Right lobe of liver (tissue), 6 donors: Measurements from ENCODE around the gene DRGX. TPM values are rescaled to one million over a fixed set of nuclear protein-coding genes. Genes with fewer than 3 reads are reported as not detected.

ENCODE experiments used
- ATAC-seq, 4 donors: fragments of 200-7000 bp; cut with Tn5 transposase; one replicate each; pipeline ENCODE4 v1.9.1; 2020; ENCODE audit warnings: mild to moderate bottlenecking in 4 of 4, moderate library complexity in 4 of 4
- DNase-seq, 3 donors: peaks; one replicate each; pipeline ENCODE4 v3.0.0-alpha.2; 2020
- H3K27ac ChIP-seq, 3 donors: fragments of 200-600 bp; one replicate each; pipeline ENCODE4 v1.8.0; 2022
- H3K27me3 ChIP-seq, 2 donors: fragments of 200-600 bp; one replicate each; pipeline ENCODE4 v1.8.0; 2022
- H3K36me3 ChIP-seq, 4 donors: fragments of 200-600 bp; sonication (generic) in 1 of 4; one replicate each; pipeline versions ENCODE4 v1.5.1 to v1.8.0; 2017 to 2022; ENCODE audit warnings: control low read depth in 1 of 4
- H3K4me1 ChIP-seq, 4 donors: fragments of 200-600 bp; sonication (generic) in 1 of 4; one replicate each; pipeline versions ENCODE4 v1.5.1 to v1.8.0; 2017 to 2022; ENCODE audit warnings: control low read depth in 1 of 4
- H3K4me3 ChIP-seq, 3 donors: fragments of 200-600 bp; one replicate each; pipeline ENCODE4 v1.8.0; 2022
- H3K9me3 ChIP-seq, 4 donors: fragments of 200-600 bp; sonication (generic) in 1 of 4; one replicate each; pipeline versions ENCODE4 v1.5.1 to v1.8.0; 2017 to 2022; ENCODE audit warnings: control low read depth in 1 of 4
- CTCF ChIP-seq, 4 donors: fragments of 200-600 bp in 3 of 4; fragments of 450-650 bp in 1 of 4; IDR thresholded peaks; one replicate each; pipeline versions ENCODE4 v1.5.1 to v1.8.0; 2016 to 2022; ENCODE audit warnings: antibody characterized with exemption in 4 of 4, mild to moderate bottlenecking in 2 of 4
- POLR2A ChIP-seq: fragments of 450-650 bp; IDR thresholded peaks from one replicate; pipeline ENCODE4 v1.6.1; 2017; ENCODE audit warnings: antibody characterized with exemption, mild to moderate bottlenecking
- WGBS: methylation state at CpG from one replicate; pipeline ENCODE4 v1.1.6; 2018; ENCODE audit warnings: low coverage, low lambda C conversion rate; ENCODE audit not compliant: insufficient coverage; ENCODE audit errors: missing lambda C conversion rate; 5-methylcytosine and 5-hydroxymethylcytosine counted together
- intact Hi-C, 2 donors: fragments of 100-400 bp; cut with DNase I; formaldehyde crosslinking; loops; one replicate each; pipeline versions ENCODE4 v1.11.2 to v1.14.1; 2022
- total RNA-seq, 6 experiments: library from RNA; depleted of rRNA in 2 of 6; stranded (reverse); fragments of >200 nt in 2 of 6; fragmentation: NEBNext Ultra II Directional in 3 of 6; extraction: Animal tissue kit (Norgen Biotek cat#: 25700) in 3 of 6; gene quantifications; one replicate each; pipeline versions ENCODE4 v1.1.0 to v1.2.4, GENCODE V29; 2016 to 2023
- donor health status: DM: no; HTN: yes; CAD: no.
- donor health status: DM: no; HTN: no; CAD: no.
- donor health status: DM: no; HTN: no; CAD: no.
- donor health status: DM: no; HTN: yes; CAD: no.
- donor health status: DM: no; HTN: yes; CAD: no.

Gene DRGX
- total RNA-seq, 6 experiments from 2014 or later = not detected

DNA sequence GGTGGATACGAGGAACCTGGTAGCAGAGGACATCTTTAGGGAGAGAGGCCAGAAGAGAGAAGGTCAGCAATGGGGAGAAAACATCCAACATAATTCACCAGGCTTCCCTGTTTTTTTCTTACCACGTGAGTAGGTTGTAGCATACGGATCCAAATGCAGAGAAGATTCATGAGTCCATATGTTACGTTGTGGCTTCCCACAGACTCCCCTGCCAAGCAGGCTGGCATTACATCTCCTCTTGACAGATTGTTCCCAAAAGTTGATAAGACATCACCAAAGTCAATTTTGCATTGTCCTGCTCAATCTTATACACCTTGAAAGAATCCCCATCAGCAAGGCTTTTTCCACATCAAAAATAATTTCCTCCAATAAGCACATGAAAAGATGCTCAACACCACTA lies 39.7 kb downstream of the DRGX start:
- Histone ChIP-seq H3K36me3 (no peaks in the 10 kb centered on the region), H3K27me3 (no peaks in the 10 kb centered on the region), H3K4me1 (no peaks in the 10 kb centered on the region), H3K27ac (no peak overlapping the region), H3K9me3 (no peaks in the 10 kb centered on the region), H3K4me3 (no peak overlapping the region)
- TF ChIP-seq POLR2A (no peak), CTCF (IDR thresholded peaks at IDR 0.05) (no peak)
- DNase-seq (no peak), ATAC-seq (no peak)
- 76% methylated on average over 4 of the region's 4 CpGs for WGBS
- intact Hi-C loops = no loop called here

DNA sequence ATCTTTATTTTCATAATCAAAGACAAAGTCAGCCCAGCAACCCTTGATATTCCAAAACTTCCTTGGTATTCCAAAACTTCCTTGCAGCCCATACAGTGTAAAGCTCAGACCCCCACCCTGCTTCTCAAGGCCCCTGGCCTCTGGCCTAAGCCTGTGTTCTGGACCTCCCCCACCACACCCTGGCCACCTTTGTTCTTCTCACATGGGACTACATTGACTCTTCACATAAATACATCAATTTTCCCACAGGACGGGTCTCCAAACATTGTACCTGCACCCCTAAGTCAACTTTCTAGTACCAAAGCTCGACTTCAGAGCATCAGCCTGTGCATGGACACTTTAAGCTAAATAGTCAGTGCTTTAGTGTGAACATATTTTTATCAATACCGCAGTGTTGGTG lies 40.7 kb downstream of the DRGX start:
- Histone ChIP-seq H3K4me3 (no peak overlapping the region), H3K36me3 (no peaks in the 10 kb centered on the region), H3K27ac (no peak overlapping the region), H3K27me3 (no peaks in the 10 kb centered on the region), H3K4me1 (no peaks in the 10 kb centered on the region), H3K9me3 (no peaks in the 10 kb centered on the region)
- WGBS = 66% methylated on average over 3 of the region's 3 CpGs
- TF ChIP-seq CTCF (IDR thresholded peaks at IDR 0.05) = no peak
- no peak for TF ChIP-seq POLR2A
- ATAC-seq (no peak), DNase-seq (no peak)
- intact Hi-C loops = no loop called here

- no peak for ATAC-seq
- WGBS = 85% methylated on average over 2 of the region's 3 CpGs
These were observed 41.3 kb downstream of the DRGX start for GRCh38 chr10:49354593-49354992.

GRCh38 chr10:49353895-49354566 lies 41.9 kb downstream of the DRGX start:
- H3K27ac ChIP-seq = no peak overlapping the region
- H3K36me3 ChIP-seq = no peaks in the 10 kb centered on the region
- no peaks in the 10 kb centered on the region for H3K4me1 ChIP-seq
- intact Hi-C loops = no loop called here
- TF ChIP-seq POLR2A (no peak), CTCF (IDR thresholded peaks at IDR 0.05) (no peak)
- DNase-seq (no peak), ATAC-seq (no peak)
- 82% methylated on average over 3 of the region's 8 CpGs for WGBS
- no peaks in the 10 kb centered on the region for H3K27me3 ChIP-seq
- H3K4me3 ChIP-seq = no peak overlapping the region
- H3K9me3 ChIP-seq = no peaks in the 10 kb centered on the region

More at GRCh38 chr10:49354593-49354992, 41.3 kb downstream of the DRGX start:
- DNase-seq = no peak
- Histone ChIP-seq H3K4me3 (no peak overlapping the region), H3K27ac (no peak overlapping the region), H3K36me3 (no peaks in the 10 kb centered on the region), H3K4me1 (no peaks in the 10 kb centered on the region), H3K9me3 (no peaks in the 10 kb centered on the region), H3K27me3 (no peaks in the 10 kb centered on the region)
- TF ChIP-seq CTCF (IDR thresholded peaks at IDR 0.05) (no peak), POLR2A (no peak)
- intact Hi-C loops = no loop called here
